ENCODE data around the gene PTPN12.
"Not testable (repeated sequence)": the region's sequence is repeated elsewhere in the genome, so short reads cannot be mapped to it uniquely, and the experiment has no call there.

PTPN12 gene

DNA sequence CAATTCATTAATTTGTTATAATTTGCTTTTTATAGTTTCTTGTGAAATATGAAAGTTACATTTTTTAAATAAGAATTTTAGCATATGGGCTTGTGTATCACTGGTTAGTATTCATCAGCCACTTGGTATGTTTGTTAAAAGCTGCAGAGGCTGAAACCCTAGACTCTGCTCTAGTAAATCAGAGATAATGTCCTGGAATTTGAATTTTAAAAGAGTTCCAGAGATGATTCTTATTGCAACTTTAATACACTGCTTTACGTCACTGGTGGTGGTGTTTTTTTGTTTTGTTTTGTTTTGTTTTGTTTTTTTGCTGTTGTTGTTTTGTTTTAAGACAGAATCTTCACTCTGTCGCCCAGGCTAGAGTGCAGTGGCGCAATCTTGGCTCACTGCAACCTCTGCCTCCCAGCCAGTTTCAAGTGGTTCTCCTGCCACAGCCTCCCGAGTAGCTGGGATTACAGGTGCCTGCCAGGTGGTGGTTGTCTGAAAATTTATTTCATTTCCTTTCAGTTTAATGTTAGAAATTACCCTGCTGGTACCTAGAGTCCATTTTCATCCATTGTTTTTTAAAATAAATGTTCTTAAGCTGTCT is 43.8 kb downstream of the PTPN12 start:
- TF ChIP-seq ZNF274 (IDR thresholded peaks at IDR 0.05; ENCODE audit: low read depth, low read length), result no peak
- H3K4me3 ChIP-seq (ENCODE audit: low read length), result no peak overlapping the region

GRCh38 chr7:77587272-77587671 is 50.2 kb downstream of the PTPN12 start:
- TF ChIP-seq ZNF274 (IDR thresholded peaks at IDR 0.05; ENCODE audit: low read depth, low read length), result no peak
- no peak overlapping the region for H3K4me3 ChIP-seq (ENCODE audit: low read length)

GRCh38 chr7:77600952-77601351 is 63.9 kb downstream of the PTPN12 start:
- no peak overlapping the region for H3K4me3 ChIP-seq (ENCODE audit: low read length)
- TF ChIP-seq ZNF274 (IDR thresholded peaks at IDR 0.05; ENCODE audit: low read depth, low read length), result no peak

DNA sequence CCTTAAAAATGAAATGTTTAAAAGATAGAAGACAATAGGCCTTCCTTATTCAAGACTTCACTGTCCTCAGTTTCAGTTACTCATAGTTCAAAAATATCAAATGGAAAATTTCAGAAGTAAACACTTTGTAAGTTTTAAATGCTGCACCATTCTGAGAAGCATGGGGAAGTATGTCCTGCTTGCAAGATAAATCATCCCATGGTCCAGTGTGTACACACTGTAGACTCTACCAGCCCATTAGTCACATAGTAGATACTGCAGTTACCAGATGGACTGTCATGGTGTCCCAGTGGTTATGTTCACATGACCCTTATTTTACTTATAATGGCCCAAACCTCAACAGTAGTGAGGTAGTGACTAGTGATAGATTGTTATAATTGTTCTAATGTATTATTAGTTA is 69.5 kb downstream of the PTPN12 start:
- TF ChIP-seq ZNF274 (IDR thresholded peaks at IDR 0.05; ENCODE audit: low read depth, low read length), result no peak
- H3K4me3 ChIP-seq (ENCODE audit: low read length), result no peak overlapping the region

DNA sequence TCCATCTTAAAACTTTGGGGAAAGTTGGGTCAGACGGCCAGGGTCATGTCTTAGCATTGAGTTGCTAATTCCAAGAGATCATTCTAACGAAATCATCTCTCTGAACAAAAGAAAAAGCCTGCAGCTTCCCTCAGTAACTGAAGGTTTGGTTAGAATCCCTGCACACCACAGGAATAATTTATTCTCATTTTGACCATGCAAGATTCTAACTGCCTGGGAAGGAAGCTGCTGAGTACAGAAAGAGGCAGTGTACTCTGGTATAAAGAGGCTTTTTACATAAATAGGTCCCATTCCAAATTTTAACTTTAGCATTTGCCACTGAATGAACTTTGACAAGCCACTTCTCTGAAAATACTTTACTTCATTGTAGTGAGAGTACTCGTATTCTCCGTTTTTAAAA is 82.2 kb downstream of the PTPN12 start:
- no peak overlapping the region for H3K4me3 ChIP-seq (ENCODE audit: low read length)
- TF ChIP-seq ZNF274 (IDR thresholded peaks at IDR 0.05; ENCODE audit: low read depth, low read length), result no peak

- H3K4me3 ChIP-seq (ENCODE audit: low read length), result no peak overlapping the region
- no peak for TF ChIP-seq ZNF274 (IDR thresholded peaks at IDR 0.05; ENCODE audit: low read depth, low read length)
These were observed 89.7 kb downstream of the PTPN12 start for GRCh38 chr7:77626586-77627308.

DNA sequence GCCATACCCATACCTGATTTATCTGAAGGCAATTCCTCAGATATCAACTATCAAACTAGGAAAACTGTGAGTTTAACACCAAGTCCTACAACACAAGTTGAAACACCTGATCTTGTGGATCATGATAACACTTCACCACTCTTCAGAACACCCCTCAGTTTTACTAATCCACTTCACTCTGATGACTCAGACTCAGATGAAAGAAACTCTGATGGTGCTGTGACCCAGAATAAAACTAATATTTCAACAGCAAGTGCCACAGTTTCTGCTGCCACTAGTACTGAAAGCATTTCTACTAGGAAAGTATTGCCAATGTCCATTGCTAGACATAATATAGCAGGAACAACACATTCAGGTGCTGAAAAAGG is 90.2 kb downstream of the PTPN12 start:
- H3K4me3 ChIP-seq (ENCODE audit: low read length), result no peak overlapping the region
- TF ChIP-seq ZNF274 (IDR thresholded peaks at IDR 0.05; ENCODE audit: low read depth, low read length), result no peak

DNA sequence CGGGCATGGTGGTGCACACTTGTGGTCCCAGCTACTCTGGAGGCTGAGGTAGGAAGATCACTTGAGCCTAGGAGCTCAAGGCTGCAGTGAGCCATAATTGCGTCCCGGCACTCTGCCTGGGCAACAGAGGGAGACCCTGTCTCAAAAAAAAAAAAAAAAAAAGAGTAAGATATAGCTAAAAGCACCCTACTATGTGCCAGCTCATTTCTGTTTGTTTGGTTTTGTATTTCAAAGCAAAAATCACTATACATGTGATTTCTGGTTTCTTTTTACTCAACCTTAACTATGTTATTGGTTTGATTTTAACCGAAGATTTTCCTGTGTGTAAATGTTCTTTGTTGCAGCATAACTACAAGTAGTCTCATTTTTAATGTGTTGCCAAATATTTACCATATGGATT is 92.7 kb downstream of the PTPN12 start:
- no peak overlapping the region for H3K4me3 ChIP-seq (ENCODE audit: low read length)
- TF ChIP-seq ZNF274 (IDR thresholded peaks at IDR 0.05; ENCODE audit: low read depth, low read length), result no peak

GRCh38 chr7:77631820-77632219 is 94.7 kb downstream of the PTPN12 start:
- no peak overlapping the region for H3K4me3 ChIP-seq (ENCODE audit: low read length)
- TF ChIP-seq ZNF274 (IDR thresholded peaks at IDR 0.05; ENCODE audit: low read depth, low read length), result no peak

DNA sequence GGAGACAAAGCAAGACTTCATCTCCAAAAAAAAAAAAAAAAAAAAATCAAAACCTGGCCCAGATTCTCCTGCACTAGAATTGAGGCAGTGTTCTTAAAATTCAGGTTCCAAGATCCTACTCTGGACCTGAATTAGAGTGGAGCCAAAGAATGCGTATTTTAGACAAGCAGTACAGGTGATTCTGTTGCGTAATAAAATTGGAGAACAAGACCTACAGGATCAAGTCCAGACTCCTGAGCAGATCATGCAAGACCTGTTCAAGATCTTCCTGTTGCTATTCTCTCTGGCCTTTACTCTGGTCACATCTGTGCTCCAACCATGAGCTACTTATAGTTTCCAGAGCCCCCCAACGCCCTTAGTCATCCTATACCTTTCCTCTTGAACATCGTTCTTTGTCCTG is 107.7 kb downstream of the PTPN12 start:
- TF ChIP-seq ZNF274 (IDR thresholded peaks at IDR 0.05; ENCODE audit: low read depth, low read length), result no peak
- no peak overlapping the region for H3K4me3 ChIP-seq (ENCODE audit: low read length)

DNA sequence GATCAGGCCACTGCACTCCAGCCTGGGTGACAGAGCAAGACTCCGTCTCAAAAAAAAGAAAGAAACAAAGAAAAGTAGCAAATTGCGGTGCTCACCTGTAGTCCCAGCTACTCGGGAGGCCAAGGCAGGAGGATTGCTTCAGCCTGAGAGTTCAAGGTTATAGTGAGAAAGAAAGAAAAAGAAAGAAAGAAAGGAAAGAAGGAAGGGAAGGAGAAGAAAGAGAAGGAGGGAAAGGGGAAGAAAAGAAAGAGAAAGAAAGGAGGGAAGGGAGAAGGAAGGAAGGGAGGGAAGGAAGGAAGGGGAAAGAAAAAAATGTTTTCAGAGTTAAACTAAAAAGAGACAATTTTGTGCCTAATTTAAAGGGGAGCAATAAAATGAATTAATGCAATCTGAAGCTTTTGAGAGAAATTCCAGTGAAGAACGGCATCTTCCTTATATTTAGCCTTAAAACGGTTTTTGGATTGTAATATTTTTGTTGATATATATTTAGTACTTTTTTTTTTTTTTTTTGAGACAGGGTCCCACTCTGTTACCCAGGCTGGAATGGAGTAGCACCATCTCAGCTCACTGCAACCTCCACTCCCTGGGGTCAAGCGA is 111.7 kb downstream of the PTPN12 start:
- no peak for TF ChIP-seq ZNF274 (IDR thresholded peaks at IDR 0.05; ENCODE audit: low read depth, low read length)

DNA sequence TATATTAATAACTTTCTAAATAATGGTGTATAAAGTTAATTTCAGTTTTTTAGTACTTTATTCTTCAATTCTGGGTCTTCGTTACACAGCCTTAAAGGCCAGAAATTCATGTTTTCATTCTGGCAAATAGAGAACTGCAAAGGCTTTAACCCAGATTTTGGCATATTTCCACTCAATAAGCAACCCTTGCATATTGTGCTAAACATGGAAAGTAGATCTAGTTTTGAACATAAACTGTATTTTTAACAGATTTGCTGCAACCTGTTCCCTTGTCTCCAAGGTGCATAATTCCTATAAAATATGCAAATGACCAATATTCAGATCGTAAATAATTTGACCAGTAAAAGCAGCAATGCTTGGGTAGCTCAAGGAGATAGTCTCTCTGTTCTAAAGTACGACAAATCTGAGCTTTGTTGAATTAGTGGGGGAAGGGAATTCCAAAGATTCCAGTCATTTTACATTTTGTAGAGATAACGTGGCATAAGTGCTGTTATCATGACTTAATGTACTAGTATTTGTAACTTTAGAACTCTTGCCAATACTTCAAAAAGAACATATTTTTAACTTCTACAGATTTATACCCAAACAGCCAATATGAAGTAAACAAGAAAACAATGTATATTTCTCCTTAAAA is 112.7 kb downstream of the PTPN12 start:
- TF ChIP-seq ZNF274 (IDR thresholded peaks at IDR 0.05; ENCODE audit: low read depth, low read length), result no peak
- H3K4me3 ChIP-seq (ENCODE audit: low read length), result no peak overlapping the region

More for the DNA sequence above, 111.7 kb downstream of the PTPN12 start:
- no peak overlapping the region for H3K4me3 ChIP-seq (ENCODE audit: low read length)

- H3K4me3 ChIP-seq (ENCODE audit: low read length), result no peak overlapping the region
- TF ChIP-seq ZNF274 (IDR thresholded peaks at IDR 0.05; ENCODE audit: low read depth, low read length), result no peak
These were observed 114.6 kb downstream of the PTPN12 start for GRCh38 chr7:77651575-77652162.

DNA sequence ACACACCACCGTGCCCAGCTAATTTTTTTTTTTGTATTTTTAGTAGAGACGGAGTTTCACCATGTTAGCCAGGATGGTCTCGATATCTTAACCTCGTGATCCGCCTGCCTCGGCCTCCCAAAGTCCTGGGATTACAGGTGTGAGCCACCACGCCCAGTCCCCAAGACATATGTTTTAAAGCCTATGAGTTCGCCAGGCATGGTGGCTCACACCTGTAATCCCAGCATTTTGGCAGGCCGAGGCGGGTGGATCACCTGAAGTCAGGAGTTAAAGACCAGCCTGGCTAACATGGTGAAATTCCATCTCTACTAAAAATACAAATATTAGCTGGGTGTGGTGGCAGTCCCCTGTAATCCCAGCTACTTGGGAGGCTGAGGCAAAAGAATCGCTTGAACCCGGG is 115.7 kb downstream of the PTPN12 start:
- H3K4me3 ChIP-seq (ENCODE audit: low read length), result not testable (repeated sequence)

GRCh38 chr7:77653572-77653971 is 116.5 kb downstream of the PTPN12 start:
- no peak for TF ChIP-seq ZNF274 (IDR thresholded peaks at IDR 0.05; ENCODE audit: low read depth, low read length)
- H3K4me3 ChIP-seq (ENCODE audit: low read length), result no peak overlapping the region
